Measurements from ENCODE around the gene RASSF4.

The RASSF4 gene

GRCh38 chr10:45044290-45044689 is 84.7 kb downstream of the RASSF4 start:
- H3K4me3 ChIP-seq (ENCODE audit: low read length): no peak overlapping the region

More at GRCh38 chr10:45044290-45044689, 84.7 kb downstream of the RASSF4 start:
- DNase-seq (ENCODE audit: low read depth): no peak
- no peak for TF ChIP-seq CTCF (IDR thresholded peaks at IDR 0.05; ENCODE audit: insufficient read depth, low read depth, low read length, missing control alignments)
